Stimulated activated naive CD4-positive, alpha-beta T cell (primary cell): Measurements from ENCODE around the gene CSMD2.

ENCODE experiments used
- DNase-seq, 6 experiments: peaks; one replicate each; lab custom pipeline; 2025; lab: John Stamatoyannopoulos, UW

Gene CSMD2

GRCh38 chr1:33488624-33489023 lies 676.4 kb downstream of the CSMD2 start:
- no peak for DNase-seq

GRCh38 chr1:33482412-33482811 lies 682.6 kb downstream of the CSMD2 start:
- DNase-seq: no peak

- DNase-seq: no peak
Measured at GRCh38 chr1:33477451-33477850, 687.6 kb downstream of the CSMD2 start.

- DNase-seq: no peak
Measured at GRCh38 chr1:33473900-33474299, 691.1 kb downstream of the CSMD2 start.

- peak; percentile 62 to 80 (median 76) for DNase-seq
Measured at GRCh38 chr1:33472269-33472980, 692.6 kb downstream of the CSMD2 start, which contains the start of gene ZSCAN20. TSS of gene ZSCAN20 (plus strand) at chr1:33472645. CDS start at chr1:33479289, 6,644 bp downstream.

GRCh38 chr1:33471416-33471815 lies 693.6 kb downstream of the CSMD2 start:
- DNase-seq: no peak

- DNase-seq: peak; percentile 4 to 46 (median 24)
Measured at GRCh38 chr1:33470495-33471012, 694.5 kb downstream of the CSMD2 start.

GRCh38 chr1:33469691-33470090 lies 695.3 kb downstream of the CSMD2 start:
- no peak for DNase-seq

- DNase-seq: no peak
Measured at GRCh38 chr1:33468967-33469366, 696.1 kb downstream of the CSMD2 start.

- no peak for DNase-seq
Measured at GRCh38 chr1:33468531-33468930, 696.5 kb downstream of the CSMD2 start.

GRCh38 chr1:33468011-33468410 lies 697.0 kb downstream of the CSMD2 start:
- DNase-seq: no peak

GRCh38 chr1:33466159-33466558 lies 698.9 kb downstream of the CSMD2 start:
- no peak for DNase-seq

GRCh38 chr1:33465316-33465715 lies 699.7 kb downstream of the CSMD2 start:
- DNase-seq: no peak

- no peak for DNase-seq
Measured at GRCh38 chr1:33464552-33464951, 700.5 kb downstream of the CSMD2 start.
